ENCODE data around the gene SARS2. TPM values are rescaled to one million over a fixed set of nuclear protein-coding genes. Genes with fewer than 3 reads are reported as not detected.
"Not testable (repeated sequence)": the region's sequence is repeated elsewhere in the genome, so short reads cannot be mapped to it uniquely, and the experiment has no call there.

SARS2 gene
- total and polyA plus RNA-seq, 4 experiments from 2014 or later = 9.6 to 20.2 (median 15.5) TPM

DNA sequence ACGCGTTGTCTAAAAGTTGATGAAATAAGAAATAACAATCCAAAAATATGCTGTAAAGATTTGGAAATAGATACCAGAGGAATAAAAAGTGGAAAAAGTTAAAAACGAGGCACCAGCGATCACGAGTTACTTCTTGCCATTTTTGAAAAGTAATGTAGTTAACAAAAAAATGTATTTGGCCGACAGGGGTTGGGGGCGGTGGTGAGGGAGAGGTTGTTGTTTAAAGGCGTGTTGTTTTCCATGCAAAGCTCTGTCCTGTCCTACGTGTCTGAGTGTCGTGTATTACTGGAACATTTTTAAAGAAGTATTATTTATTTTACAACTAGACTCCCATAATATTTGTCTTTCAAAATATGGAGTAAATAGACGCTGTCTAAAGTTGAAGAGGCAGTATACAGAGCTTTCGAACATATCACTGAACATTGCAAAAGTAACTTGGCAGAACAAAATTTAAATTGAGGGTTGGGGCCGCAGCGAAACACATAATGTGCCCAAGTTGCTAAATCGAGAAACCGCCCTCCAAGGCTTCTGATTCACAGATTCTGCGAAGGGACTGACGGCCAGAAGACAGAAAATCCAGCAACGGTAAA is 44.2 kb upstream of the SARS2 start:
- DNase-seq = no peak
- H3K9me3 ChIP-seq (ENCODE audit: control insufficient read depth in 1 of 2, low read length in 2 of 2) = no peaks in the 10 kb centered on the region
- H3K36me3 ChIP-seq (ENCODE audit: insufficient read depth, low read length) = no peaks in the 10 kb centered on the region
- ChIA-PET CTCF (ENCODE audit: partially characterized antibody) (no interaction called here), POLR2A (ENCODE audit: partially characterized antibody) (no interaction called here)
- no peak overlapping the region for H3K4me3 ChIP-seq (ENCODE audit: low read length in 2 of 2)
- H3K36me3 Mint-ChIP-seq = no peaks in the 10 kb centered on the region
- H3K27me3 ChIP-seq (ENCODE audit: insufficient read depth, low read length) = no peaks in the 10 kb centered on the region
- intact Hi-C loops (cut with micrococcal nuclease) = no loop called here
- no peak overlapping the region for H3K27ac Mint-ChIP-seq
- no peak overlapping the region for H3K27ac ChIP-seq (ENCODE audit: low read depth, low read length)
- H3K4me1 Mint-ChIP-seq = peaks cover 0 to 19% (median 11%) of the 10 kb centered on the region in 4 donors
- no peaks in the 10 kb centered on the region for H3K4me1 ChIP-seq (ENCODE audit: insufficient read depth, low read length)
- H3K4me3 Mint-ChIP-seq = peak overlapping the region in 7 of 8 donors; percentile 3 to 68 (median 38)
- no peaks in the 10 kb centered on the region for H3K9me3 Mint-ChIP-seq
- H3K27me3 Mint-ChIP-seq = peaks cover 17 to 25% of the 10 kb centered on the region in 2 donors

- Histone ChIP-seq H3K9me3 (ENCODE audit: control insufficient read depth in 1 of 2, low read length in 2 of 2) (no peaks in the 10 kb centered on the region), H3K4me3 (ENCODE audit: low read length in 2 of 2) (no peak overlapping the region), H3K4me1 (ENCODE audit: insufficient read depth, low read length) (no peaks in the 10 kb centered on the region), H3K27ac (ENCODE audit: low read depth, low read length) (no peak overlapping the region), H3K36me3 (ENCODE audit: insufficient read depth, low read length) (no peaks in the 10 kb centered on the region), H3K27me3 (ENCODE audit: insufficient read depth, low read length) (no peaks in the 10 kb centered on the region)
- Mint-ChIP-seq H3K9me3 (no peaks in the 10 kb centered on the region), H3K4me1 (peaks cover 0 to 18% (median 11%) of the 10 kb centered on the region in 4 donors), H3K27ac (no peak overlapping the region), H3K4me3 (no peak overlapping the region), H3K27me3 (peaks cover 10 to 17% of the 10 kb centered on the region in 2 donors), H3K36me3 (no peaks in the 10 kb centered on the region)
- DNase-seq = no peak
- ChIA-PET CTCF (ENCODE audit: partially characterized antibody) (interaction anchor here (2.7 kb wide), 1 partner anchor 10 kb away, joined by 6 read pairs; no protein-coding TSS in a partner anchor), POLR2A (ENCODE audit: partially characterized antibody) (no interaction called here)
- intact Hi-C loops (cut with micrococcal nuclease) = no loop called here
These were observed 41.1 kb upstream of the SARS2 start for GRCh38 chr19:38971672-38972071.

- no peak overlapping the region for H3K27ac Mint-ChIP-seq
- H3K4me3 Mint-ChIP-seq = no peak overlapping the region
- Histone ChIP-seq H3K36me3 (ENCODE audit: insufficient read depth, low read length) (no peaks in the 10 kb centered on the region), H3K9me3 (ENCODE audit: control insufficient read depth in 1 of 2, low read length in 2 of 2) (no peaks in the 10 kb centered on the region), H3K4me1 (ENCODE audit: insufficient read depth, low read length) (no peaks in the 10 kb centered on the region), H3K4me3 (ENCODE audit: low read length in 2 of 2) (no peak overlapping the region), H3K27ac (ENCODE audit: low read depth, low read length) (no peak overlapping the region), H3K27me3 (ENCODE audit: insufficient read depth, low read length) (no peaks in the 10 kb centered on the region)
- ChIA-PET POLR2A (ENCODE audit: partially characterized antibody) (interaction anchor here (0.6 to 0.7 kb wide), 2 partner anchors 568 to 727 kb away, joined by 3 read pairs; partner anchors contain the start of gene FAM98C), CTCF (ENCODE audit: partially characterized antibody) (interaction anchor here (0.7 to 2.7 kb wide), 2 partner anchors 9 to 426 kb away, joined by 3 to 6 read pairs; no protein-coding TSS in a partner anchor)
- H3K36me3 Mint-ChIP-seq = no peaks in the 10 kb centered on the region
- intact Hi-C loops (cut with micrococcal nuclease) = no loop called here
- peaks cover 10 to 11% of the 10 kb centered on the region in 2 donors for H3K27me3 Mint-ChIP-seq
- no peak for DNase-seq
- no peaks in the 10 kb centered on the region for H3K9me3 Mint-ChIP-seq
- peaks cover 0 to 12% (median 8%) of the 10 kb centered on the region in 4 donors for H3K4me1 Mint-ChIP-seq
These were observed 40.3 kb upstream of the SARS2 start for GRCh38 chr19:38970664-38971532.

GRCh38 chr19:38966149-38966548 is 35.6 kb upstream of the SARS2 start:
- CTCF ChIA-PET (ENCODE audit: partially characterized antibody) = interaction anchor here (0.8 kb wide), 1 partner anchor 389 kb away, joined by 3 read pairs; no protein-coding TSS in a partner anchor
- H3K27me3 ChIP-seq (ENCODE audit: insufficient read depth, low read length); H3K36me3 ChIP-seq (ENCODE audit: insufficient read depth, low read length); H3K27ac ChIP-seq (ENCODE audit: low read depth, low read length); H3K27ac Mint-ChIP-seq; DNase-seq; H3K27me3 Mint-ChIP-seq; H3K9me3 ChIP-seq (ENCODE audit: control insufficient read depth in 1 of 2, low read length in 2 of 2); H3K4me3 Mint-ChIP-seq; H3K36me3 Mint-ChIP-seq; H3K9me3 Mint-ChIP-seq; H3K4me3 ChIP-seq (ENCODE audit: low read length in 2 of 2); POLR2A ChIA-PET (ENCODE audit: partially characterized antibody); intact Hi-C loops (cut with micrococcal nuclease); H3K4me1 ChIP-seq (ENCODE audit: insufficient read depth, low read length): not testable (repeated sequence)
- peaks cover 0 to 10% (median 4%) of the 10 kb centered on the region in 4 donors for H3K4me1 Mint-ChIP-seq

DNA sequence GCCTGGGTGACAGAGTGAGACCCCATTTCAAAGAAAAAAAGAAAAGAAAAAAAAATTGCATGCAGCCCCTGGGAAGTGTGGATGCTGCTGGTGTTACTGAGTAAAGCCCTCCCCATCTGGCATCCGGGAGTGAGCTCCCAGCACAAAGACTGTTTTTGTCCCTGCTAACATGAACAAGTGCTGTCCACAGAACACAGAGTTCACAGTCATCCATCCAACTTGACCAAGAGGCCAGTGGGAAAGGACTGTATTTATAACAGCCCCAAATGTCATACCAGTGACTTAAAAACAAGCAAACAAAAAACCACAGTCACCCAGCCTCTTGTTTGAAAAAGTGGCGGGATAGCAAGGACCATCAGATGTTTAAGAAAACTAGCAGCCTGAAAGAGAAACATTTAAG is 34.2 kb upstream of the SARS2 start:
- DNase-seq = no peak
- Histone ChIP-seq H3K9me3 (ENCODE audit: control insufficient read depth in 1 of 2, low read length in 2 of 2) (no peaks in the 10 kb centered on the region), H3K27ac (ENCODE audit: low read depth, low read length) (no peak overlapping the region), H3K36me3 (ENCODE audit: insufficient read depth, low read length) (no peaks in the 10 kb centered on the region), H3K4me3 (ENCODE audit: low read length in 2 of 2) (no peak overlapping the region), H3K27me3 (ENCODE audit: insufficient read depth, low read length) (no peaks in the 10 kb centered on the region), H3K4me1 (ENCODE audit: insufficient read depth, low read length) (peaks cover 3% of the 10 kb centered on the region)
- Mint-ChIP-seq H3K36me3 (no peaks in the 10 kb centered on the region), H3K27ac (no peak overlapping the region), H3K4me1 (peaks cover 0 to 10% (median 4%) of the 10 kb centered on the region in 4 donors), H3K9me3 (no peaks in the 10 kb centered on the region), H3K27me3 (peaks cover 2 to 6% of the 10 kb centered on the region in 2 donors), H3K4me3 (no peak overlapping the region)
- POLR2A ChIA-PET (ENCODE audit: partially characterized antibody) = no interaction called here
- CTCF ChIA-PET (ENCODE audit: partially characterized antibody) = no interaction called here
- intact Hi-C loops (cut with micrococcal nuclease) = no loop called here

DNA sequence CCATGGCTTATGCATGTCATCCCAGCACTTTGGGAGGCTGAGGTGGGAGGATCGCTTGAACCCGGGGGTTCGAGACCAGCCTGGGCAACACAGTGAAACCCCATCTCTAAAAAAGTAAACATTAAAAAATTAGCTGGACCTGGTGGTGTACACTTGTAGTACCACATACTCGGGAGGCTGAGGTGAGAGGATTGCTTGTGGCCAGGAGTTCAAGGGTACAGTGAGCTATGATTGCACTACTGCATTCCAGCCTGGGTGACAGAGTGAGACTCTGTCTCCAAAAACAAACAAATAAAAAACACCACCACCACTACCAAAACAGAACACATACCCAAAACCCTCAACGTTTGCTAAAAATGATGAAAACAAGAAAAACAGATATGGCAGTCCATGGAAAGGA is 29.1 kb upstream of the SARS2 start:
- Mint-ChIP-seq H3K9me3 (no peaks in the 10 kb centered on the region), H3K27me3 (peaks cover 0 to 4% of the 10 kb centered on the region in 2 donors), H3K36me3 (no peaks in the 10 kb centered on the region), H3K4me1 (peaks cover 0 to 10% (median 4%) of the 10 kb centered on the region in 4 donors), H3K27ac (peak overlapping the region in 2 of 7 donors; percentile 13 to 42), H3K4me3 (no peak overlapping the region)
- ChIA-PET POLR2A (ENCODE audit: partially characterized antibody) (no interaction called here), CTCF (ENCODE audit: partially characterized antibody) (interaction anchor here (0.6 kb wide), 1 partner anchor 150 kb away, joined by 3 read pairs; no protein-coding TSS in a partner anchor)
- H3K36me3 ChIP-seq (ENCODE audit: insufficient read depth, low read length) = no peaks in the 10 kb centered on the region
- no peak for DNase-seq
- no peaks in the 10 kb centered on the region for H3K27me3 ChIP-seq (ENCODE audit: insufficient read depth, low read length)
- intact Hi-C loops (cut with micrococcal nuclease) = no loop called here
- peaks cover 3% of the 10 kb centered on the region for H3K4me1 ChIP-seq (ENCODE audit: insufficient read depth, low read length)
- no peak overlapping the region for H3K4me3 ChIP-seq (ENCODE audit: low read length in 2 of 2)
- no peak overlapping the region for H3K27ac ChIP-seq (ENCODE audit: low read depth, low read length)
- H3K9me3 ChIP-seq (ENCODE audit: control insufficient read depth in 1 of 2, low read length in 2 of 2) = no peaks in the 10 kb centered on the region

DNA sequence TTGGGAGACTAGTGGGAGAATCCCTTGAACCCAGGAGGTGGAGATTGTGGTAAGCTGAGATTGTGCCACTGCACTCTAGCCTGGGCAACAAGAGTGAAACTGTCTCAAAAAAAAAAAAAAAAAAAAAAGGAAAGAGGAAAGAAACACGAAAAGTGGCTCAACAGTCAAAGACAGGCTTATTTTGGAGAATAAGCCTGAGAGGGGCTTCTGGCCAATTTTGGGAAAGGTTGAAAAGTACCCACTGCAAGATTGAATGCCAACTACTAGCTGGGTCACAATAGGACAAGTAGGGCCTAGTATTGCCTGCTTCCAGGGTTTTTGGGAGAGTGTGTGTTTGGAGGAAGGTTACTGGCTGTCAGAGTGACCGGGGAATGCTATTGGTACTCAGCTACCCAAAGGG is 27.7 kb upstream of the SARS2 start:
- Mint-ChIP-seq H3K9me3 (no peaks in the 10 kb centered on the region), H3K36me3 (no peaks in the 10 kb centered on the region), H3K27ac (no peak overlapping the region), H3K4me3 (no peak overlapping the region), H3K4me1 (peaks cover 0 to 10% (median 4%) of the 10 kb centered on the region in 4 donors), H3K27me3 (peaks cover 0 to 8% of the 10 kb centered on the region in 2 donors)
- no peak overlapping the region for H3K4me3 ChIP-seq (ENCODE audit: low read length in 2 of 2)
- H3K27ac ChIP-seq (ENCODE audit: low read depth, low read length) = no peak overlapping the region
- CTCF ChIA-PET (ENCODE audit: partially characterized antibody) = interaction anchor here (0.6 to 0.7 kb wide), 2 partner anchors 419 to 860 kb away, joined by 3 read pairs; no protein-coding TSS in a partner anchor
- no peaks in the 10 kb centered on the region for H3K27me3 ChIP-seq (ENCODE audit: insufficient read depth, low read length)
- intact Hi-C loops (cut with micrococcal nuclease) = no loop called here
- no peaks in the 10 kb centered on the region for H3K36me3 ChIP-seq (ENCODE audit: insufficient read depth, low read length)
- DNase-seq = no peak
- POLR2A ChIA-PET (ENCODE audit: partially characterized antibody) = no interaction called here
- peaks cover 3% of the 10 kb centered on the region for H3K4me1 ChIP-seq (ENCODE audit: insufficient read depth, low read length)
- H3K9me3 ChIP-seq (ENCODE audit: control insufficient read depth in 1 of 2, low read length in 2 of 2) = no peaks in the 10 kb centered on the region

Measured in CD4-positive, alpha-beta memory T cell (primary cell).